Choroid plexus epithelial cell (primary cell): Measurements from ENCODE around the gene FIBP.

Experiments used
- DNase-seq: peaks from one replicate; pipeline ENCODE4 v3.0.0-alpha.2; 2010; ENCODE audit warnings: low read depth
- H3K4me3 ChIP-seq: 2 replicates; pipeline ENCODE4 v1.5.1; 2011; ENCODE audit warnings: low read depth, mild to moderate bottlenecking, control low read depth, low read length, moderate library complexity
- CTCF ChIP-seq: conservative IDR thresholded peaks from 2 replicates; pipeline ENCODE4 v1.5.1; 2011; ENCODE audit warnings: low read depth, mild to moderate bottlenecking, control low read depth, inconsistent platforms, low read length, moderate library complexity

FIBP gene

GRCh38 chr11:65890324-65891218 is 2.3 kb upstream of the FIBP start, which contains the start of gene CCDC85B:
TSS of gene CCDC85B (plus strand) at chr11:65890673. CDS start at chr11:65890784, 111 bp downstream.
- peak within 1 kb of the TSS; percentile 69 for H3K4me3 ChIP-seq
- no peak for TF ChIP-seq CTCF
- peak; percentile 97 for DNase-seq

- TF ChIP-seq CTCF, result no peak
- no peak for DNase-seq
- H3K4me3 ChIP-seq, result peak overlapping the region; percentile 90
These were observed 528 bp downstream of the FIBP start for GRCh38 chr11:65887723-65888162.

GRCh38 chr11:65886826-65887722 is 1.2 kb downstream of the FIBP start:
- TF ChIP-seq CTCF, result no peak
- no peak for DNase-seq
- peak overlapping the region; percentile 90 for H3K4me3 ChIP-seq

- TF ChIP-seq CTCF, result no peak
- no peak for DNase-seq
- H3K4me3 ChIP-seq, result no peak overlapping the region
These were observed 2.3 kb downstream of the FIBP start for GRCh38 chr11:65885808-65886536.

GRCh38 chr11:65885231-65885630 is 3.0 kb downstream of the FIBP start:
- no peak for TF ChIP-seq CTCF
- no peak overlapping the region for H3K4me3 ChIP-seq
- no peak for DNase-seq

- no peak overlapping the region for H3K4me3 ChIP-seq
- DNase-seq, result peak; percentile 80
- peak; percentile 100 for TF ChIP-seq CTCF
These were observed 3.6 kb downstream of the FIBP start for GRCh38 chr11:65884716-65885092.
